ENCODE results near the gene ITLN1. TPM values are rescaled to one million over a fixed set of nuclear protein-coding genes. Genes with fewer than 3 reads are reported as not detected.

Gene ITLN1
- total RNA-seq, 1 donor from 2014 or later = not detected

- Mint-ChIP-seq H3K4me3 (ENCODE audit: unreplicated experiment) (no peak overlapping the region), H3K27me3 (ENCODE audit: unreplicated experiment) (no peaks in the 10 kb centered on the region), H3K27ac (ENCODE audit: unreplicated experiment) (no peak overlapping the region), H3K9me3 (ENCODE audit: unreplicated experiment) (no peaks in the 10 kb centered on the region), H3K36me3 (ENCODE audit: unreplicated experiment) (no peaks in the 10 kb centered on the region), H3K4me1 (ENCODE audit: unreplicated experiment) (no peaks in the 10 kb centered on the region)
- DNase-seq (ENCODE audit: extremely low spot score, unreplicated experiment) = no peak
- no peak for TF ChIP-seq CTCF (IDR thresholded peaks at IDR 0.05)
Observed at GRCh38 chr1:160864173-160864572, 20.8 kb downstream of the ITLN1 start.

- no peak overlapping the region for H3K27ac Mint-ChIP-seq (ENCODE audit: unreplicated experiment)
- DNase-seq (ENCODE audit: extremely low spot score, unreplicated experiment) = peak; percentile 65
- no peaks in the 10 kb centered on the region for H3K36me3 Mint-ChIP-seq (ENCODE audit: unreplicated experiment)
- no peaks in the 10 kb centered on the region for H3K4me1 Mint-ChIP-seq (ENCODE audit: unreplicated experiment)
- no peak overlapping the region for H3K4me3 Mint-ChIP-seq (ENCODE audit: unreplicated experiment)
- no peaks in the 10 kb centered on the region for H3K27me3 Mint-ChIP-seq (ENCODE audit: unreplicated experiment)
- H3K9me3 Mint-ChIP-seq (ENCODE audit: unreplicated experiment) = no peaks in the 10 kb centered on the region
- TF ChIP-seq CTCF (IDR thresholded peaks at IDR 0.05) = no peak
Observed at GRCh38 chr1:160863774-160864131, 21.2 kb downstream of the ITLN1 start.

- no peak overlapping the region for H3K27ac Mint-ChIP-seq (ENCODE audit: unreplicated experiment)
Observed at GRCh38 chr1:160863061-160863773, 21.8 kb downstream of the ITLN1 start.

GRCh38 chr1:160862203-160863060, 22.5 kb downstream of the ITLN1 start, which contains the start of gene CD244:
CD244 (minus strand) TSS chr1:160862887; CDS start chr1:160862677, 210 bp downstream.
- Mint-ChIP-seq H3K9me3 (ENCODE audit: unreplicated experiment) (no peaks in the 10 kb centered on the region), H3K27ac (ENCODE audit: unreplicated experiment) (no peak within 1 kb of the TSS), H3K36me3 (ENCODE audit: unreplicated experiment) (no peaks in the 10 kb centered on the region), H3K4me3 (ENCODE audit: unreplicated experiment) (no peak within 1 kb of the TSS), H3K4me1 (ENCODE audit: unreplicated experiment) (no peaks in the 10 kb centered on the region), H3K27me3 (ENCODE audit: unreplicated experiment) (no peaks in the 10 kb centered on the region)
- peak; percentile 67 for DNase-seq (ENCODE audit: extremely low spot score, unreplicated experiment)
- no peak for TF ChIP-seq CTCF (IDR thresholded peaks at IDR 0.05)

More at GRCh38 chr1:160863061-160863773, 21.8 kb downstream of the ITLN1 start:
- Mint-ChIP-seq H3K9me3 (ENCODE audit: unreplicated experiment) (no peaks in the 10 kb centered on the region), H3K27me3 (ENCODE audit: unreplicated experiment) (no peaks in the 10 kb centered on the region), H3K4me3 (ENCODE audit: unreplicated experiment) (no peak overlapping the region), H3K4me1 (ENCODE audit: unreplicated experiment) (no peaks in the 10 kb centered on the region), H3K36me3 (ENCODE audit: unreplicated experiment) (no peaks in the 10 kb centered on the region)
- DNase-seq (ENCODE audit: extremely low spot score, unreplicated experiment) = no peak
- TF ChIP-seq CTCF (IDR thresholded peaks at IDR 0.05) = no peak
